Measurements from ENCODE around the gene LARP1.

Gene LARP1

DNA sequence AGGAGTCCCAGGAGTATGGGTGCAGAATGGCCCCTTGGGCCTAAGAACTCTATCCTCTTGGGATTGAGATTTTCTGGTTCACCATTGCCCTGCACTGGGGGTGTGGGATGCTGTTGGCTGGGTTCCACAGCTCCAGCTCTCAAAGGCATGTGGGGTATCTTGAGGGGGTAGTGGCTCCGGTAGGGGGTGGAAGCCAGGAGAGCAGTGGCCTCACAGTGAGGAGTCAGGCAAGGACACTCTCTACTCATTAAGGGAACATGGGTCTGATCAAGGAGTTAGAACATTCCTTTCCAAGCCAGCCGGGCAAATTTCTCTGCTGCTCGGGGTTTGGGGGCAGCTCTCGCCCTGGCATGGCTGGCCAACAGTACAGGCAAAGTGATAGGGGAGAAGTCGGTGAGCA is 33.0 kb downstream of the LARP1 start:
- H2AFZ ChIP-seq (ENCODE audit: low read length) = no peak overlapping the region
- no peak overlapping the region for H3K18ac ChIP-seq (ENCODE audit: low read length)
- no peak overlapping the region for H3K4me3 ChIP-seq (ENCODE audit: low read length in 2 of 2)
- H3K4me1 ChIP-seq (ENCODE audit: control insufficient read depth in 2 of 2, insufficient read depth in 1 of 2, low read depth in 1 of 2, low read length in 2 of 2) = peaks cover 0 to 15% of the 10 kb centered on the region in 2 donors
- H2AK5ac ChIP-seq (ENCODE audit: low read depth, low read length) = no peak overlapping the region
- H3K79me1 ChIP-seq (ENCODE audit: low read depth, low read length) = peaks cover 14% of the 10 kb centered on the region
- no peaks in the 10 kb centered on the region for H3K9me3 ChIP-seq (replicated peaks in 1 of 2; ENCODE audit: control insufficient read depth in 2 of 2, insufficient read depth in 1 of 2, low read depth in 1 of 2, low read length in 2 of 2)
- DNase-seq (ENCODE audit: low spot score) = no peak
- WGBS, 2 donors (ENCODE audit: extremely low coverage in 2 of 2, insufficient read length in 2 of 2, insufficient replicate concordance in 1 of 2) = no CpG with 5 or more reads among the region's 5 CpGs
- H3K36me3 ChIP-seq (replicated peaks in 1 of 2; ENCODE audit: control insufficient read depth in 2 of 2, insufficient read depth in 2 of 2, low read length in 2 of 2) = peaks cover 27 to 54% of the 10 kb centered on the region in 2 donors
- H3K9ac ChIP-seq (ENCODE audit: low read depth, low read length, poor library complexity) = no peak overlapping the region
- no peak overlapping the region for H2BK5ac ChIP-seq (ENCODE audit: low read length)
- H2BK120ac ChIP-seq (ENCODE audit: low read depth, low read length) = no peak overlapping the region
- no peak overlapping the region for H2BK12ac ChIP-seq (ENCODE audit: low read length)
- no peak overlapping the region for H4K8ac ChIP-seq (ENCODE audit: low read depth, low read length)
- H3K23ac ChIP-seq (ENCODE audit: low read depth, low read length, poor library complexity) = no peak overlapping the region
- no peaks in the 10 kb centered on the region for H3K27me3 ChIP-seq (ENCODE audit: control insufficient read depth in 3 of 3, insufficient read depth in 3 of 3, low read depth in 1 of 3, low read length in 3 of 3)
- H3K27ac ChIP-seq (replicated peaks; ENCODE audit: low read length) = no peak overlapping the region
- no peak overlapping the region for H3K14ac ChIP-seq (ENCODE audit: low read length)
- no peak overlapping the region for H3K4me2 ChIP-seq (ENCODE audit: insufficient read depth, low read length, poor library complexity, severe bottlenecking)
- H3K4ac ChIP-seq (ENCODE audit: low read length) = no peak overlapping the region
- no peak overlapping the region for H4K91ac ChIP-seq (ENCODE audit: low read depth, low read length, poor library complexity)
- no peak overlapping the region for H2BK15ac ChIP-seq (ENCODE audit: low read length)

GRCh38 chr5:154791535-154791934 is 36.4 kb downstream of the LARP1 start:
- Histone ChIP-seq H3K4ac (ENCODE audit: low read length) (no peak overlapping the region), H3K4me2 (ENCODE audit: insufficient read depth, low read length, poor library complexity, severe bottlenecking) (no peak overlapping the region), H2BK15ac (ENCODE audit: low read length) (no peak overlapping the region), H3K79me1 (ENCODE audit: low read depth, low read length) (peaks cover 8% of the 10 kb centered on the region), H2BK12ac (ENCODE audit: low read length) (no peak overlapping the region), H3K9ac (ENCODE audit: low read depth, low read length, poor library complexity) (no peak overlapping the region), H3K4me1 (ENCODE audit: control insufficient read depth in 2 of 2, insufficient read depth in 1 of 2, low read depth in 1 of 2, low read length in 2 of 2) (peaks cover 0 to 1% of the 10 kb centered on the region in 2 donors), H3K9me3 (replicated peaks in 1 of 2; ENCODE audit: control insufficient read depth in 2 of 2, insufficient read depth in 1 of 2, low read depth in 1 of 2, low read length in 2 of 2) (no peaks in the 10 kb centered on the region), H3K23ac (ENCODE audit: low read depth, low read length, poor library complexity) (no peak overlapping the region), H3K27ac (replicated peaks; ENCODE audit: low read length) (no peak overlapping the region), H3K4me3 (ENCODE audit: low read length in 2 of 2) (no peak overlapping the region), H2BK120ac (ENCODE audit: low read depth, low read length) (no peak overlapping the region), H2AFZ (ENCODE audit: low read length) (no peak overlapping the region), H2BK5ac (ENCODE audit: low read length) (no peak overlapping the region), H4K8ac (ENCODE audit: low read depth, low read length) (no peak overlapping the region), H2AK5ac (ENCODE audit: low read depth, low read length) (no peak overlapping the region), H3K36me3 (replicated peaks in 1 of 2; ENCODE audit: control insufficient read depth in 2 of 2, insufficient read depth in 2 of 2, low read length in 2 of 2) (peaks cover 42 to 74% of the 10 kb centered on the region in 2 donors), H3K18ac (ENCODE audit: low read length) (no peak overlapping the region), H3K14ac (ENCODE audit: low read length) (no peak overlapping the region), H3K27me3 (ENCODE audit: control insufficient read depth in 3 of 3, insufficient read depth in 3 of 3, low read depth in 1 of 3, low read length in 3 of 3) (no peaks in the 10 kb centered on the region), H4K91ac (ENCODE audit: low read depth, low read length, poor library complexity) (no peak overlapping the region)
- DNase-seq (ENCODE audit: low spot score) = no peak
- no CpG with 5 or more reads among the region's 3 CpGs for WGBS, 2 donors (ENCODE audit: extremely low coverage in 2 of 2, insufficient read length in 2 of 2, insufficient replicate concordance in 1 of 2)

DNA sequence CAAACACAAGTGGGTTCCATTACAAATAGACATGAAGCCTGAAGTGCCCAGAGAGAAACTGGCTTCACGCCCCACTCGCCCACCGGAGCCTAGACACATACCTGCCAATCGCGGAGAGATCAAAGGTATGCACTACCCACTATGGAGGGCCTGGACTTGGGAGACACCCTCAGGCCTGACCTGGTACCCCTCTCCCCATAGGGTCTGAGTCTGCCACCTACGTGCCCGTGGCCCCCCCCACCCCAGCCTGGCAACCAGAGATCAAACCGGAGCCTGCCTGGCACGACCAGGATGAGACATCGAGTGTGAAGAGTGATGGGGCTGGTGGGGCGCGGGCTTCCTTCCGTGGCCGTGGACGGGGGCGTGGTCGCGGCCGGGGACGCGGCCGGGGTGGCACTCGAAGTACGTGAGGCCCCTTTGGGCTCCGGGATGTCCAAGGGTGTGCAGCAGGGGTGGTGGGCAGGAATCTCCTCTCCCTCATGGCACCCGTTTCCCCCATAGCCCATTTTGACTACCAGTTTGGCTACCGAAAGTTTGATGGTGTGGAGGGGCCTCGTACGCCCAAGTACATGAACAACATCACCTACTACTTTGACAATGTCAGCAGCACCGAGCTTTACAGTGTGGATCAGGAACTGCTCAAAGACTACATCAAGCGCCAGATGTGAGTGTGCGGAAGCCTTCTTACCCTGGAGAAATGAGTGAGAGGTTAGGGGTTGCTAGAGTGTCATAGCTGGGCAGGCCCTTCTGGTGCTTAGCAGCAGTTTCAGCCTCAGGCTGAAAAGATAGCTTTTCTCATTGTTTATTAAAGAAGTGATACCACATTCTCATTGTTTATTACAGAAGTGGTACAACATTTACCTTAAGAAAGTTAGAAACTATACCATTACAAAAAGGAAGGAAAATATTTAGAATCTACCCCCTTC is 38.7 kb downstream of the LARP1 start:
- Histone ChIP-seq H2BK120ac (ENCODE audit: low read depth, low read length) (no peak overlapping the region), H2AFZ (ENCODE audit: low read length) (no peak overlapping the region), H4K91ac (ENCODE audit: low read depth, low read length, poor library complexity) (no peak overlapping the region), H3K14ac (ENCODE audit: low read length) (no peak overlapping the region), H3K4me1 (ENCODE audit: control insufficient read depth in 2 of 2, insufficient read depth in 1 of 2, low read depth in 1 of 2, low read length in 2 of 2) (no peaks in the 10 kb centered on the region), H2BK15ac (ENCODE audit: low read length) (no peak overlapping the region), H3K4me3 (ENCODE audit: low read length in 2 of 2) (peak overlapping the region in 1 of 2 donors; percentile 44), H3K18ac (ENCODE audit: low read length) (no peak overlapping the region), H3K4me2 (ENCODE audit: insufficient read depth, low read length, poor library complexity, severe bottlenecking) (no peak overlapping the region), H3K27ac (replicated peaks; ENCODE audit: low read length) (no peak overlapping the region), H3K9me3 (replicated peaks in 1 of 2; ENCODE audit: control insufficient read depth in 2 of 2, insufficient read depth in 1 of 2, low read depth in 1 of 2, low read length in 2 of 2) (no peaks in the 10 kb centered on the region), H3K9ac (ENCODE audit: low read depth, low read length, poor library complexity) (no peak overlapping the region), H2BK12ac (ENCODE audit: low read length) (no peak overlapping the region), H3K36me3 (replicated peaks in 1 of 2; ENCODE audit: control insufficient read depth in 2 of 2, insufficient read depth in 2 of 2, low read length in 2 of 2) (peaks cover 44 to 85% of the 10 kb centered on the region in 2 donors), H3K79me1 (ENCODE audit: low read depth, low read length) (no peaks in the 10 kb centered on the region), H4K8ac (ENCODE audit: low read depth, low read length) (no peak overlapping the region), H3K27me3 (ENCODE audit: control insufficient read depth in 3 of 3, insufficient read depth in 3 of 3, low read depth in 1 of 3, low read length in 3 of 3) (no peaks in the 10 kb centered on the region), H2BK5ac (ENCODE audit: low read length) (no peak overlapping the region), H3K4ac (ENCODE audit: low read length) (no peak overlapping the region), H2AK5ac (ENCODE audit: low read depth, low read length) (no peak overlapping the region), H3K23ac (ENCODE audit: low read depth, low read length, poor library complexity) (peak overlapping the region; percentile 6)
- no CpG with 5 or more reads among the region's 32 CpGs for WGBS, 2 donors (ENCODE audit: extremely low coverage in 2 of 2, insufficient read length in 2 of 2, insufficient replicate concordance in 1 of 2)
- DNase-seq (ENCODE audit: low spot score) = no peak

GRCh38 chr5:154794525-154795234 is 39.5 kb downstream of the LARP1 start:
- no peaks in the 10 kb centered on the region for H3K27me3 ChIP-seq (ENCODE audit: control insufficient read depth in 3 of 3, insufficient read depth in 3 of 3, low read depth in 1 of 3, low read length in 3 of 3)
- WGBS, 2 donors (ENCODE audit: extremely low coverage in 2 of 2, insufficient read length in 2 of 2, insufficient replicate concordance in 1 of 2) = no CpG with 5 or more reads among the region's 7 CpGs
- no peak overlapping the region for H2AK5ac ChIP-seq (ENCODE audit: low read depth, low read length)
- H3K9ac ChIP-seq (ENCODE audit: low read depth, low read length, poor library complexity) = no peak overlapping the region
- H3K4me2 ChIP-seq (ENCODE audit: insufficient read depth, low read length, poor library complexity, severe bottlenecking) = no peak overlapping the region
- no peak overlapping the region for H3K14ac ChIP-seq (ENCODE audit: low read length)
- H3K36me3 ChIP-seq (replicated peaks in 1 of 2; ENCODE audit: control insufficient read depth in 2 of 2, insufficient read depth in 2 of 2, low read length in 2 of 2) = peaks cover 50 to 90% of the 10 kb centered on the region in 2 donors
- H4K8ac ChIP-seq (ENCODE audit: low read depth, low read length) = no peak overlapping the region
- no peak overlapping the region for H2BK5ac ChIP-seq (ENCODE audit: low read length)
- H3K79me1 ChIP-seq (ENCODE audit: low read depth, low read length) = peaks cover under 1% of the 10 kb centered on the region
- H3K9me3 ChIP-seq (replicated peaks in 1 of 2; ENCODE audit: control insufficient read depth in 2 of 2, insufficient read depth in 1 of 2, low read depth in 1 of 2, low read length in 2 of 2) = no peaks in the 10 kb centered on the region
- no peak overlapping the region for H2AFZ ChIP-seq (ENCODE audit: low read length)
- H3K4ac ChIP-seq (ENCODE audit: low read length) = no peak overlapping the region
- H3K4me1 ChIP-seq (ENCODE audit: control insufficient read depth in 2 of 2, insufficient read depth in 1 of 2, low read depth in 1 of 2, low read length in 2 of 2) = no peaks in the 10 kb centered on the region
- no peak for DNase-seq (ENCODE audit: low spot score)
- H2BK12ac ChIP-seq (ENCODE audit: low read length) = no peak overlapping the region
- no peak overlapping the region for H3K18ac ChIP-seq (ENCODE audit: low read length)
- H3K4me3 ChIP-seq (ENCODE audit: low read length in 2 of 2) = no peak overlapping the region
- H2BK120ac ChIP-seq (ENCODE audit: low read depth, low read length) = no peak overlapping the region
- no peak overlapping the region for H3K27ac ChIP-seq (replicated peaks; ENCODE audit: low read length)
- no peak overlapping the region for H2BK15ac ChIP-seq (ENCODE audit: low read length)
- H4K91ac ChIP-seq (ENCODE audit: low read depth, low read length, poor library complexity) = no peak overlapping the region
- H3K23ac ChIP-seq (ENCODE audit: low read depth, low read length, poor library complexity) = no peak overlapping the region
